Thyroid gland (tissue), 4 donors: ENCODE measurements around the gene NCF2.

Source experiments
- CTCF ChIP-seq, 6 experiments: fragments of 200-600 bp in 3 of 6; fragments of 450-650 bp in 3 of 6; sonication (generic) in 3 of 6; IDR thresholded peaks; one replicate each; pipeline ENCODE4 v1.5.1; 2016 to 2019; ENCODE audit warnings: antibody characterized with exemption in 6 of 6, mild to moderate bottlenecking in 2 of 6, inconsistent platforms in 1 of 6, moderate library complexity in 1 of 6
- POLR2A ChIP-seq, 2 donors: fragments of 450-650 bp; IDR thresholded peaks; one replicate each; pipeline ENCODE4 v1.6.1; 2017; ENCODE audit warnings: antibody characterized with exemption in 2 of 2, mild to moderate bottlenecking in 2 of 2, moderate library complexity in 1 of 2

GRCh38 chr1:183517401-183517800 is 72.9 kb downstream of the NCF2 start:
- TF ChIP-seq CTCF (IDR thresholded peaks at IDR 0.05) = no peak
- TF ChIP-seq POLR2A (IDR thresholded peaks at IDR 0.05) = no peak
